Endothelial cell of umbilical vein (primary cell): ENCODE measurements around the gene STAT5B. TPM values are rescaled to one million over a fixed set of nuclear protein-coding genes. Genes with fewer than 3 reads are reported as not detected.

Experiments used
- BruUV-seq: library from RNA; stranded (reverse); fragments of 400-500 nt; replicated peaks from 2 replicates; lab custom pipeline; 2021; lab: Mats Ljungman, UMichigan
- CTCF ChIA-PET: fragments of 300-600, 350-600 bp; sonication (Branson Sonifier 250); formaldehyde crosslinking; loops from one replicate; lab custom pipeline; 2021; ENCODE audit warnings: antibody characterized with exemption, inconsistent platforms; lab: Charles Lee
- POLR2A ChIA-PET: fragments of 300-600, 350-600 bp; sonication (Branson Sonifier 250); formaldehyde crosslinking; loops from one replicate; lab custom pipeline; 2021; ENCODE audit warnings: antibody characterized with exemption, inconsistent platforms; lab: Charles Lee
- DNase-seq: peaks from one replicate; pipeline ENCODE4 v3.0.0-alpha.2; 2011; ENCODE audit warnings: low read depth, low spot score
- FAIRE-seq: peaks from 2 replicates; lab custom pipeline; 2011; peaks lifted over from hg19 to GRCh38; lab: Jason Lieb, UNC
- H2AFZ ChIP-seq: 2 replicates; pipeline ENCODE4 v1.6.0; 2012; ENCODE audit warnings: low read depth, low read length, control low read depth, inconsistent platforms
- H3K27ac ChIP-seq: 2 replicates; pipeline ENCODE4 v1.5.1; 2011; ENCODE audit warnings: low read depth, mild to moderate bottlenecking, control low read depth, low read length, moderate library complexity; ENCODE audit not compliant: insufficient read depth
- H3K27me3 ChIP-seq, 2 experiments: 2 replicates each; pipeline versions ENCODE4 v1.6.0 to v1.6.1; 2011; ENCODE audit warnings: low read length in 2 of 2, mixed read lengths in 1 of 2; ENCODE audit not compliant: control insufficient read depth in 2 of 2, insufficient read depth in 2 of 2
- H3K36me3 ChIP-seq, 2 experiments: 2 replicates in 1 of 2; 3 replicates in 1 of 2; pipeline ENCODE4 v1.5.1; 2011; ENCODE audit warnings: low read length in 2 of 2, mild to moderate bottlenecking in 1 of 2, moderate library complexity in 1 of 2; ENCODE audit not compliant: control insufficient read depth in 2 of 2, insufficient read depth in 2 of 2; ENCODE audit errors: extremely low read depth in 1 of 2
- H3K4me1 ChIP-seq: 3 replicates; pipeline ENCODE4 v1.5.1; 2011; ENCODE audit warnings: mild to moderate bottlenecking, low read length; ENCODE audit not compliant: control insufficient read depth, insufficient read depth; ENCODE audit errors: extremely low read depth
- H3K4me2 ChIP-seq: 2 replicates; pipeline ENCODE4 v1.6.1; 2011; ENCODE audit warnings: low read length, control low read depth, mixed read lengths; ENCODE audit not compliant: insufficient read depth
- H3K4me3 ChIP-seq, 3 experiments: fragments of 200-600 bp in 1 of 3; sonication (generic), shearing (Covaris generic) in 1 of 3; replicated peaks in 1 of 3; 2 replicates each; pipeline ENCODE4 v1.5.1; 2011 to 2016; ENCODE audit warnings: control low read depth in 3 of 3, low read length in 3 of 3, mild to moderate bottlenecking in 2 of 3, inconsistent platforms in 1 of 3, low read depth in 1 of 3, moderate library complexity in 1 of 3; ENCODE audit not compliant: insufficient read depth in 1 of 3
- H3K79me2 ChIP-seq: 2 replicates; pipeline ENCODE4 v1.6.0; 2012; ENCODE audit warnings: low read length, inconsistent platforms; ENCODE audit not compliant: control insufficient read depth, insufficient read depth
- H3K9ac ChIP-seq: replicated peaks from 2 replicates; pipeline ENCODE3; 2011; ENCODE audit warnings: low read length, control low read depth; ENCODE audit not compliant: insufficient read depth; ENCODE audit errors: extremely low read depth
- H3K9me1 ChIP-seq: replicated peaks from 3 replicates; pipeline ENCODE4 v1.6.0; 2011; ENCODE audit warnings: mild to moderate bottlenecking, low read length; ENCODE audit not compliant: control insufficient read depth, insufficient read depth; ENCODE audit errors: extremely low read depth
- H3K9me3 ChIP-seq: replicated peaks from 2 replicates; pipeline ENCODE4 v1.5.1; 2012; ENCODE audit warnings: low read length, inconsistent platforms; ENCODE audit not compliant: control insufficient read depth, insufficient read depth
- H4K20me1 ChIP-seq: replicated peaks from 2 replicates; pipeline ENCODE3; 2011; ENCODE audit warnings: mild to moderate bottlenecking, low read length; ENCODE audit not compliant: control insufficient read depth, insufficient read depth; ENCODE audit errors: extremely low read depth
- EZH2 ChIP-seq: IDR thresholded peaks from 2 replicates; pipeline ENCODE4 v1.6.1; 2012; ENCODE audit warnings: borderline replicate concordance, low read depth, mild to moderate bottlenecking, moderate library complexity, low read length, inconsistent platforms; ENCODE audit not compliant: severe bottlenecking
- FOS ChIP-seq: IDR thresholded peaks from 2 replicates; pipeline ENCODE4 v1.6.1; 2011; ENCODE audit warnings: mild to moderate bottlenecking, low read length, moderate library complexity, borderline replicate concordance; ENCODE audit not compliant: insufficient read depth
- GATA2 ChIP-seq: IDR thresholded peaks from 2 replicates; pipeline ENCODE4 v1.7.0; 2011; ENCODE audit warnings: low read depth, mild to moderate bottlenecking, moderate library complexity, mixed read lengths, low read length; ENCODE audit not compliant: insufficient read length, insufficient read depth
- JUN ChIP-seq: IDR thresholded peaks from 2 replicates; pipeline ENCODE4 v1.6.1; 2011; ENCODE audit warnings: borderline replicate concordance, low read depth; ENCODE audit not compliant: insufficient read length, insufficient read depth
- MYC ChIP-seq: IDR thresholded peaks from one replicate; pipeline ENCODE4 v1.6.1; 2011; ENCODE audit warnings: mild to moderate bottlenecking, low read depth, low read length
- POLR2A ChIP-seq: IDR thresholded peaks from 2 replicates; pipeline ENCODE4 v1.6.1; 2012; ENCODE audit warnings: low read depth, mild to moderate bottlenecking, control low read depth, low read length
- POLR2AphosphoS5 ChIP-seq: IDR thresholded peaks from 2 replicates; pipeline ENCODE4 v1.6.1; 2012; ENCODE audit warnings: low read depth, mild to moderate bottlenecking, control low read depth, low read length, moderate library complexity; ENCODE audit not compliant: insufficient read depth
- dilution Hi-C: fragments of 300-500 bp; cut with MboI; formaldehyde crosslinking; loops from one replicate; pipeline ENCODE4 v1.15.0; 2019; ENCODE audit warnings: low sequenced_read_pairs; ENCODE audit not compliant: extremely low pct_ligation_motif_present
- intact Hi-C: fragments of 100-400 bp; cut with micrococcal nuclease; formaldehyde crosslinking; loops from one replicate; pipeline ENCODE4 v1.10.0; 2022
- polyA plus RNA-seq, 4 experiments: library from polyadenylated mRNA; depleted of rRNA in 3 of 4; stranded (reverse) in 3 of 4; unstranded in 1 of 4; fragments of >200 nt; gene quantifications; 2 replicates each; pipeline versions ENCODE4 v1.2.1 to v1.2.3, GENCODE V29; 2011 to 2012; ENCODE audit warnings: missing spikeins in 1 of 4
- total RNA-seq: library from RNA; stranded (reverse); gene quantifications from 2 replicates; pipeline ENCODE4 v1.2.3, GENCODE V29; 2021
- TF ChIP-seq, protein P1 (sequence below): IDR thresholded peaks from 2 replicates; pipeline ENCODE4 v1.6.1; 2011; ENCODE audit not compliant: insufficient read depth, insufficient read length
- TF ChIP-seq, protein P2 (sequence below), 2 donors: IDR thresholded peaks; 1 replicate in 1 of 2; 2 replicates in 1 of 2; pipeline ENCODE4 v1.5.1; 2011; ENCODE audit warnings: low read length in 2 of 2, mild to moderate bottlenecking in 2 of 2, moderate library complexity in 2 of 2, control low read depth in 1 of 2, inconsistent platforms in 1 of 2, low read depth in 1 of 2; ENCODE audit not compliant: insufficient read depth in 1 of 2; ENCODE audit errors: extremely low read depth in 1 of 2

Gene STAT5B
- total and polyA plus RNA-seq, 2 donors (not counting 3 experiments of a cell fraction or from before 2014, with no cell fraction given) = 43.3 to 53.7 TPM

DNA sequence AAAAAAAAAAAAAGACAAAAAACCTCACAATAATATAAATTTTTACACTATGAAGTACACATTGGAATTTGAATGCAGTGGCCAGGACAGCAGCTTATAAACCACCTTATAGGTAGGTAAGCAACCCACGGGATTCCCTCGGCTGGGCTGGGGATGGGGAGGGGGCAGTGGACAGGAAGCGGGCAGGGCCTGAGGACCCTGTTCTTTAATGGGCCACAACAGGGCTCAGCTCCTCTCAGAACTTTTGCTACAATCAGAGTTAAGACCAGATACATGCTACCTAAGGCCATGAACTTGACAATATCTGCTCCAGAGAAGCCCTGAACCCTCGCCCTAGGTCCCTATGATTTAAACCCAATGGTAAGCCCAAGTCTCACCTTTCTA, 37.2 kb upstream of the STAT5B start:
- FAIRE-seq = no peak
- intact Hi-C loops (loop anchor here (2.0 kb wide), 1 partner anchor 91 kb away; no protein-coding TSS in a partner anchor), dilution Hi-C loops (no loop called here)
- Histone ChIP-seq H3K27me3 (no peaks in the 10 kb centered on the region), H2AFZ (no peak overlapping the region), H3K36me3 (peaks cover 7 to 11% of the 10 kb centered on the region in 2 experiments), H3K4me1 (peaks cover 44% of the 10 kb centered on the region), H3K4me3 (no peak overlapping the region), H3K9me3 (no peaks in the 10 kb centered on the region), H4K20me1 (no peaks in the 10 kb centered on the region), H3K79me2 (no peaks in the 10 kb centered on the region), H3K27ac (peak overlapping the region; percentile 10), H3K9me1 (no peaks in the 10 kb centered on the region), H3K4me2 (no peak overlapping the region), H3K9ac (no peak overlapping the region)
- BruUV-seq = no TSS peak
- no peak for DNase-seq
- ChIA-PET CTCF (interaction anchor here (0.6 to 15.7 kb wide), 12 partner anchors 9 to 219 kb away, joined by 3 to 190 read pairs (median 8); partner anchors contain the start of gene CAVIN1), POLR2A (no interaction called here)
- TF ChIP-seq POLR2A (no peak), FOS (no peak), MYC (no peak), GATA2 (no peak), POLR2AphosphoS5 (no peak), EZH2 (no peak), JUN (no peak)
- TF ChIP-seq, protein P1, sequence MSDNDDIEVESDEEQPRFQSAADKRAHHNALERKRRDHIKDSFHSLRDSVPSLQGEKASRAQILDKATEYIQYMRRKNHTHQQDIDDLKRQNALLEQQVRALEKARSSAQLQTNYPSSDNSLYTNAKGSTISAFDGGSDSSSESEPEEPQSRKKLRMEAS = no peak
- TF ChIP-seq, protein P2, sequence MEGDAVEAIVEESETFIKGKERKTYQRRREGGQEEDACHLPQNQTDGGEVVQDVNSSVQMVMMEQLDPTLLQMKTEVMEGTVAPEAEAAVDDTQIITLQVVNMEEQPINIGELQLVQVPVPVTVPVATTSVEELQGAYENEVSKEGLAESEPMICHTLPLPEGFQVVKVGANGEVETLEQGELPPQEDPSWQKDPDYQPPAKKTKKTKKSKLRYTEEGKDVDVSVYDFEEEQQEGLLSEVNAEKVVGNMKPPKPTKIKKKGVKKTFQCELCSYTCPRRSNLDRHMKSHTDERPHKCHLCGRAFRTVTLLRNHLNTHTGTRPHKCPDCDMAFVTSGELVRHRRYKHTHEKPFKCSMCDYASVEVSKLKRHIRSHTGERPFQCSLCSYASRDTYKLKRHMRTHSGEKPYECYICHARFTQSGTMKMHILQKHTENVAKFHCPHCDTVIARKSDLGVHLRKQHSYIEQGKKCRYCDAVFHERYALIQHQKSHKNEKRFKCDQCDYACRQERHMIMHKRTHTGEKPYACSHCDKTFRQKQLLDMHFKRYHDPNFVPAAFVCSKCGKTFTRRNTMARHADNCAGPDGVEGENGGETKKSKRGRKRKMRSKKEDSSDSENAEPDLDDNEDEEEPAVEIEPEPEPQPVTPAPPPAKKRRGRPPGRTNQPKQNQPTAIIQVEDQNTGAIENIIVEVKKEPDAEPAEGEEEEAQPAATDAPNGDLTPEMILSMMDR (IDR thresholded peaks at IDR 0.05; ENCODE audit: extremely low read depth in 1 of 2, insufficient read depth in 1 of 2, low read depth in 1 of 2, low read length in 2 of 2) = no peak
